Activated effector memory CD4-positive, alpha-beta T cell treated with Interleukin-2 at 50 U/mL for 16 hours (primary cell): ENCODE data around the gene ATP13A3.

Source experiments
- DNase-seq: peaks from one replicate; pipeline ENCODE4 v3.0.0-alpha.2; 2020

The ATP13A3 gene

GRCh38 chr3:194439881-194440550 lies 46.8 kb downstream of the ATP13A3 start:
- DNase-seq = no peak

- DNase-seq = no peak
Observed at GRCh38 chr3:194434503-194434902, 52.3 kb downstream of the ATP13A3 start.

GRCh38 chr3:194431554-194431953 lies 55.2 kb downstream of the ATP13A3 start:
- no peak for DNase-seq

GRCh38 chr3:194425399-194425798 lies 61.4 kb downstream of the ATP13A3 start:
- DNase-seq = no peak

- DNase-seq = no peak
Observed at GRCh38 chr3:194424953-194425352, 61.8 kb downstream of the ATP13A3 start.

GRCh38 chr3:194424373-194424772 lies 62.4 kb downstream of the ATP13A3 start:
- DNase-seq = no peak

GRCh38 chr3:194423317-194423716 lies 63.5 kb downstream of the ATP13A3 start:
- DNase-seq = no peak

- DNase-seq = no peak
Observed at GRCh38 chr3:194422188-194422587, 64.6 kb downstream of the ATP13A3 start.

- no peak for DNase-seq
Observed at GRCh38 chr3:194418671-194419070, 68.1 kb downstream of the ATP13A3 start.

GRCh38 chr3:194407423-194407822 lies 79.4 kb downstream of the ATP13A3 start:
- DNase-seq = no peak

- no peak for DNase-seq
Observed at GRCh38 chr3:194405766-194406165, 81.0 kb downstream of the ATP13A3 start.

GRCh38 chr3:194404365-194405140 lies 82.2 kb downstream of the ATP13A3 start:
- no peak for DNase-seq

- DNase-seq = no peak
Observed at GRCh38 chr3:194401868-194402329, 84.9 kb downstream of the ATP13A3 start.

- DNase-seq = no peak
Observed at GRCh38 chr3:194401346-194401745, 85.5 kb downstream of the ATP13A3 start.

- DNase-seq = no peak
Observed at GRCh38 chr3:194399874-194400411, 86.9 kb downstream of the ATP13A3 start.

- no peak for DNase-seq
Observed at GRCh38 chr3:194399166-194399565, 87.6 kb downstream of the ATP13A3 start, which contains the start of gene GP5. TSS of gene GP5 (minus strand) at chr3:194399266. CDS start at chr3:194398282, 984 bp downstream.

- peak; percentile 23 for DNase-seq
Observed at GRCh38 chr3:194397757-194398312, 89.0 kb downstream of the ATP13A3 start.

GRCh38 chr3:194396859-194397756 lies 89.7 kb downstream of the ATP13A3 start:
- peak; percentile 29 for DNase-seq

GRCh38 chr3:194396539-194396858 lies 90.3 kb downstream of the ATP13A3 start:
- no peak for DNase-seq

GRCh38 chr3:194395778-194396538 lies 90.8 kb downstream of the ATP13A3 start:
- peak; percentile 43 for DNase-seq

GRCh38 chr3:194395212-194395611 lies 91.6 kb downstream of the ATP13A3 start:
- DNase-seq = no peak

- no peak for DNase-seq
Observed at GRCh38 chr3:194392576-194392975, 94.2 kb downstream of the ATP13A3 start.
